Cardiac septum (tissue), 1 donor: Measurements from ENCODE around the gene MPP3. TPM values are rescaled to one million over a fixed set of nuclear protein-coding genes. Genes with fewer than 3 reads are reported as not detected.
"Not testable (repeated sequence)": the region's sequence is repeated elsewhere in the genome, so short reads cannot be mapped to it uniquely, and the experiment has no call there.

Experiments
- DNase-seq: peaks from one replicate; pipeline ENCODE4 v3.0.0-alpha.2; 2020; ENCODE audit warnings: low spot score
- intact Hi-C: fragments of 100-400 bp; cut with DNase I; formaldehyde crosslinking; loops from one replicate; pipeline ENCODE4 v1.14.0; 2022
- total RNA-seq: library from RNA; stranded (reverse); fragmentation: NEBNext Ultra II Directional; extraction: Animal tissue kit (Norgen Biotek cat#: 25700); gene quantifications from one replicate; pipeline ENCODE4 v1.2.1, GENCODE V29; 2021
- donor health status: DM: no; HTN: no; CAD: no.

Gene MPP3
- total RNA-seq, 1 donor from 2014 or later, result 20.0 TPM

GRCh38 chr17:43842091-43842974, 9.4 kb upstream of the MPP3 start:
- DNase-seq, intact Hi-C loops: not testable (repeated sequence)

- no peak for DNase-seq
- intact Hi-C loops, result no loop called here
Measured at GRCh38 chr17:43841282-43841681, 8.3 kb upstream of the MPP3 start.

GRCh38 chr17:43840814-43841213, 7.9 kb upstream of the MPP3 start:
- intact Hi-C loops, result no loop called here
- DNase-seq, result no peak

- intact Hi-C loops, result no loop called here
- DNase-seq, result no peak
Measured at GRCh38 chr17:43839670-43840108, 6.7 kb upstream of the MPP3 start.

- intact Hi-C loops, result loop anchor here (5.0 kb wide), 1 partner anchor 57 kb away; the partner anchor contains the start of gene DUSP3
- DNase-seq, result no peak
Measured at GRCh38 chr17:43834106-43834505, 1.2 kb upstream of the MPP3 start.

GRCh38 chr17:43832168-43832975, 574 bp downstream of the MPP3 start:
- no peak for DNase-seq

GRCh38 chr17:43831633-43832032, 1.3 kb downstream of the MPP3 start:
- intact Hi-C loops, result loop anchor here (5.0 kb wide), 1 partner anchor 54 kb away; the partner anchor contains the start of gene DUSP3
- DNase-seq, result peak; percentile 83

More at GRCh38 chr17:43832168-43832975, 574 bp downstream of the MPP3 start:
- intact Hi-C loops, result loop anchor here (5.0 kb wide), 1 partner anchor 55 kb away; the partner anchor contains the start of gene DUSP3

- intact Hi-C loops, result loop anchor here (5.0 kb wide), 1 partner anchor 53 kb away; the partner anchor contains the start of gene DUSP3
- DNase-seq, result no peak
Measured at GRCh38 chr17:43830510-43831140, 2.3 kb downstream of the MPP3 start.

- DNase-seq, result no peak
- intact Hi-C loops, result loop anchor here (5.0 kb wide), 1 partner anchor 52 kb away; the partner anchor contains the start of gene DUSP3
Measured at GRCh38 chr17:43829738-43830137, 3.2 kb downstream of the MPP3 start.

GRCh38 chr17:43827596-43827995, 5.3 kb downstream of the MPP3 start:
- DNase-seq, result no peak
- intact Hi-C loops, result no loop called here

- no peak for DNase-seq
- intact Hi-C loops, result no loop called here
Measured at GRCh38 chr17:43826206-43826605, 6.7 kb downstream of the MPP3 start.

GRCh38 chr17:43825567-43825966, 7.4 kb downstream of the MPP3 start:
- no peak for DNase-seq
- intact Hi-C loops, result no loop called here

- intact Hi-C loops, result no loop called here
- DNase-seq, result no peak
Measured at GRCh38 chr17:43823350-43824084, 9.4 kb downstream of the MPP3 start.

GRCh38 chr17:43822570-43823190, 10.3 kb downstream of the MPP3 start:
- intact Hi-C loops, result no loop called here
- no peak for DNase-seq

- intact Hi-C loops, result no loop called here
Measured at GRCh38 chr17:43820759-43821158, 12.2 kb downstream of the MPP3 start.

GRCh38 chr17:43818966-43819365, 14.0 kb downstream of the MPP3 start:
- DNase-seq, result no peak
- intact Hi-C loops, result no loop called here

More at GRCh38 chr17:43820759-43821158, 12.2 kb downstream of the MPP3 start:
- no peak for DNase-seq

- intact Hi-C loops, result no loop called here
- no peak for DNase-seq
Measured at GRCh38 chr17:43817826-43818225, 15.1 kb downstream of the MPP3 start.
